ENCODE measurements around the gene CHADL. TPM values are rescaled to one million over a fixed set of nuclear protein-coding genes. Genes with fewer than 3 reads are reported as not detected.

Gene CHADL
- total RNA-seq, 3 donors from 2014 or later (not counting 1 experiment from before 2014, with no cell fraction given), result 0.35 to 1.2 (median 0.36) TPM

GRCh38 chr22:41248314-41248713 lies 7.6 kb upstream of the CHADL start:
- no peaks in the 10 kb centered on the region for H3K4me1 ChIP-seq (ENCODE audit: control insufficient read depth, insufficient read depth, low read length)
- ATAC-seq, result no peak
- Mint-ChIP-seq H3K27me3 (ENCODE audit: low read depth in 2 of 2) (no peaks in the 10 kb centered on the region), H3K9me3 (no peaks in the 10 kb centered on the region), H3K27ac (no peak overlapping the region), H3K4me1 (no peaks in the 10 kb centered on the region), H3K4me3 (no peak overlapping the region), H3K36me3 (no peaks in the 10 kb centered on the region)
- H3K36me3 ChIP-seq (ENCODE audit: control insufficient read depth, insufficient read depth, low read length), result peaks cover 68% of the 10 kb centered on the region
- DNase-seq, result no peak
- no peak overlapping the region for H3K4me3 ChIP-seq (ENCODE audit: low read length)
- 98% methylated on average over 15 of the region's 15 CpGs for WGBS (ENCODE audit: insufficient coverage)
- H3K27me3 ChIP-seq (ENCODE audit: control insufficient read depth, insufficient read depth, low read length), result no peaks in the 10 kb centered on the region
- intact Hi-C loops (cut with micrococcal nuclease), result no loop called here
- H3K9me3 ChIP-seq (ENCODE audit: control insufficient read depth, insufficient read depth, low read length), result no peaks in the 10 kb centered on the region
- no peak overlapping the region for H3K27ac ChIP-seq (ENCODE audit: low read length)
- no peak for TF ChIP-seq CTCF (IDR thresholded peaks at IDR 0.05)

- H3K27ac Mint-ChIP-seq, result no peak overlapping the region
- no peaks in the 10 kb centered on the region for H3K27me3 Mint-ChIP-seq (ENCODE audit: low read depth in 2 of 2)
- Histone ChIP-seq H3K27ac (ENCODE audit: low read length) (no peak overlapping the region), H3K9me3 (ENCODE audit: control insufficient read depth, insufficient read depth, low read length) (no peaks in the 10 kb centered on the region), H3K4me1 (ENCODE audit: control insufficient read depth, insufficient read depth, low read length) (no peaks in the 10 kb centered on the region), H3K4me3 (ENCODE audit: low read length) (no peak overlapping the region), H3K27me3 (ENCODE audit: control insufficient read depth, insufficient read depth, low read length) (no peaks in the 10 kb centered on the region), H3K36me3 (ENCODE audit: control insufficient read depth, insufficient read depth, low read length) (peaks cover 62% of the 10 kb centered on the region)
- no peak overlapping the region for H3K4me3 Mint-ChIP-seq
- intact Hi-C loops (cut with micrococcal nuclease), result no loop called here
- H3K36me3 Mint-ChIP-seq, result no peaks in the 10 kb centered on the region
- ATAC-seq (no peak), DNase-seq (no peak)
- no peaks in the 10 kb centered on the region for H3K4me1 Mint-ChIP-seq
- 93% methylated on average over 7 of the region's 7 CpGs for WGBS (ENCODE audit: insufficient coverage)
- TF ChIP-seq CTCF (IDR thresholded peaks at IDR 0.05), result no peak
- H3K9me3 Mint-ChIP-seq, result no peaks in the 10 kb centered on the region
Observed at GRCh38 chr22:41247703-41248102, 7.0 kb upstream of the CHADL start.

GRCh38 chr22:41245917-41246499 lies 5.3 kb upstream of the CHADL start:
- DNase-seq (no peak), ATAC-seq (no peak)
- Histone ChIP-seq H3K9me3 (ENCODE audit: control insufficient read depth, insufficient read depth, low read length) (no peaks in the 10 kb centered on the region), H3K36me3 (ENCODE audit: control insufficient read depth, insufficient read depth, low read length) (peaks cover 48% of the 10 kb centered on the region), H3K27me3 (ENCODE audit: control insufficient read depth, insufficient read depth, low read length) (no peaks in the 10 kb centered on the region), H3K4me3 (ENCODE audit: low read length) (no peak overlapping the region), H3K27ac (ENCODE audit: low read length) (no peak overlapping the region), H3K4me1 (ENCODE audit: control insufficient read depth, insufficient read depth, low read length) (no peaks in the 10 kb centered on the region)
- Mint-ChIP-seq H3K27ac (no peak overlapping the region), H3K36me3 (no peaks in the 10 kb centered on the region), H3K4me1 (no peaks in the 10 kb centered on the region), H3K4me3 (no peak overlapping the region), H3K9me3 (no peaks in the 10 kb centered on the region), H3K27me3 (ENCODE audit: low read depth in 2 of 2) (no peaks in the 10 kb centered on the region)
- WGBS (ENCODE audit: insufficient coverage), result 94% methylated on average over 19 of the region's 21 CpGs
- intact Hi-C loops (cut with micrococcal nuclease), result no loop called here
- no peak for TF ChIP-seq CTCF (IDR thresholded peaks at IDR 0.05)

- TF ChIP-seq CTCF (IDR thresholded peaks at IDR 0.05), result no peak
- ATAC-seq (no peak), DNase-seq (no peak)
- peaks cover 0 to 3% of the 10 kb centered on the region in 2 donors for H3K27me3 Mint-ChIP-seq (ENCODE audit: low read depth in 2 of 2)
- no peak overlapping the region for H3K27ac Mint-ChIP-seq
- no peaks in the 10 kb centered on the region for H3K9me3 ChIP-seq (ENCODE audit: control insufficient read depth, insufficient read depth, low read length)
- H3K4me3 ChIP-seq (ENCODE audit: low read length), result no peak overlapping the region
- H3K36me3 Mint-ChIP-seq, result no peaks in the 10 kb centered on the region
- H3K4me3 Mint-ChIP-seq, result no peak overlapping the region
- H3K27me3 ChIP-seq (ENCODE audit: control insufficient read depth, insufficient read depth, low read length), result no peaks in the 10 kb centered on the region
- H3K4me1 Mint-ChIP-seq, result peaks cover 5 to 7% of the 10 kb centered on the region in 2 donors
- H3K36me3 ChIP-seq (ENCODE audit: control insufficient read depth, insufficient read depth, low read length), result peaks cover 22% of the 10 kb centered on the region
- H3K4me1 ChIP-seq (ENCODE audit: control insufficient read depth, insufficient read depth, low read length), result no peaks in the 10 kb centered on the region
- intact Hi-C loops (cut with micrococcal nuclease), result no loop called here
- no peak overlapping the region for H3K27ac ChIP-seq (ENCODE audit: low read length)
- no peaks in the 10 kb centered on the region for H3K9me3 Mint-ChIP-seq
- WGBS (ENCODE audit: insufficient coverage), result 98% methylated on average over 6 of the region's 6 CpGs
Observed at GRCh38 chr22:41243361-41243760, 2.6 kb upstream of the CHADL start.

Measured in natural killer cell (primary cell).